Activated CD4-positive, alpha-beta T cell treated with anti-CD3 and anti-CD28 coated beads, Interleukin-2, amount 50 U/mL, for 48 hours (primary cell): ENCODE results near the gene NID1.
"Not testable (repeated sequence)": the region's sequence is repeated elsewhere in the genome, so short reads cannot be mapped to it uniquely, and the experiment has no call there.

ENCODE experiments used
- DNase-seq, 2 experiments: peaks; one replicate each; pipeline ENCODE4 v3.0.0-alpha.2; 2020

NID1 gene

GRCh38 chr1:235993652-235994051, 71.2 kb downstream of the NID1 start:
- DNase-seq = no peak

GRCh38 chr1:235992868-235993267, 72.0 kb downstream of the NID1 start:
- DNase-seq = no peak

- DNase-seq = no peak
These were observed 72.5 kb downstream of the NID1 start for GRCh38 chr1:235992346-235992745.

GRCh38 chr1:235990330-235990795, 74.5 kb downstream of the NID1 start:
- DNase-seq = no peak

GRCh38 chr1:235989105-235989504, 75.8 kb downstream of the NID1 start:
- DNase-seq = no peak

GRCh38 chr1:235986869-235987268, 78.0 kb downstream of the NID1 start:
- no peak for DNase-seq

- no peak for DNase-seq
These were observed 80.7 kb downstream of the NID1 start for GRCh38 chr1:235984041-235984825.

GRCh38 chr1:235980976-235981375, 83.9 kb downstream of the NID1 start:
- DNase-seq = no peak

- DNase-seq = no peak
These were observed 85.1 kb downstream of the NID1 start for GRCh38 chr1:235979716-235980333.

- no peak for DNase-seq
These were observed 85.7 kb downstream of the NID1 start for GRCh38 chr1:235979176-235979575.

- DNase-seq = no peak
These were observed 88.4 kb downstream of the NID1 start for GRCh38 chr1:235976490-235976889.

GRCh38 chr1:235974616-235975015, 90.3 kb downstream of the NID1 start:
- no peak for DNase-seq

GRCh38 chr1:235972691-235973090, 92.2 kb downstream of the NID1 start:
- not testable (repeated sequence) for DNase-seq

- DNase-seq = no peak
These were observed 92.6 kb downstream of the NID1 start for GRCh38 chr1:235972311-235972689.

GRCh38 chr1:235971571-235972310, 93.1 kb downstream of the NID1 start:
- peak; percentile 90 to 94 for DNase-seq

- no peak for DNase-seq
These were observed 93.9 kb downstream of the NID1 start for GRCh38 chr1:235971020-235971419.

GRCh38 chr1:235968831-235969230, 96.1 kb downstream of the NID1 start:
- no peak for DNase-seq

GRCh38 chr1:235966134-235966533, 98.8 kb downstream of the NID1 start:
- not testable (repeated sequence) for DNase-seq

GRCh38 chr1:235960809-235961208, 104.1 kb downstream of the NID1 start:
- no peak for DNase-seq

GRCh38 chr1:235958021-235958420, 106.9 kb downstream of the NID1 start:
- DNase-seq = no peak

- DNase-seq = no peak
These were observed 109.1 kb downstream of the NID1 start for GRCh38 chr1:235955777-235956176.

- peak; percentile 25 to 45 for DNase-seq
These were observed 110.3 kb downstream of the NID1 start for GRCh38 chr1:235954306-235955283.
